ENCODE results near the gene SYNPO. TPM values are rescaled to one million over a fixed set of nuclear protein-coding genes. Genes with fewer than 3 reads are reported as not detected.

Gene SYNPO
- total RNA-seq, 1 donor = 3.9 TPM

DNA sequence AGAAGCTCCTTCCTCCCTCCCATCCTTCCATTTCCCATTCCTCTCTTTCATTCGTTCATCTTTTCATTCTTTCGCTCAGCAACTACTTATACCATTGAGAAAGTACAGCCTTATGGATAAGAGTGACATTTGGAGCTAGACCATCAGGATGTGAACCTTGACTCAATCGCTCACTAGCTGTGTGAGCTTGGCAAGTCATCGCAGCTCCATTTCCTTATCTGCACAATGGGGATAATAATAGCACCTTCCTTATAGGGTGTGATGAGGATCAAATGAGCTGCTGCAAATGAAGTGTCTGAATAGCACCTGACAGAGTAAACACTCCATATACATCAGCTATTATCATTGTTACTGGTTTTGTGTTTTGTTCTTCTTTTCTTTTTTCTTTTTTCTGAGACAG is 28.1 kb upstream of the SYNPO start:
- TF ChIP-seq, protein P1, sequence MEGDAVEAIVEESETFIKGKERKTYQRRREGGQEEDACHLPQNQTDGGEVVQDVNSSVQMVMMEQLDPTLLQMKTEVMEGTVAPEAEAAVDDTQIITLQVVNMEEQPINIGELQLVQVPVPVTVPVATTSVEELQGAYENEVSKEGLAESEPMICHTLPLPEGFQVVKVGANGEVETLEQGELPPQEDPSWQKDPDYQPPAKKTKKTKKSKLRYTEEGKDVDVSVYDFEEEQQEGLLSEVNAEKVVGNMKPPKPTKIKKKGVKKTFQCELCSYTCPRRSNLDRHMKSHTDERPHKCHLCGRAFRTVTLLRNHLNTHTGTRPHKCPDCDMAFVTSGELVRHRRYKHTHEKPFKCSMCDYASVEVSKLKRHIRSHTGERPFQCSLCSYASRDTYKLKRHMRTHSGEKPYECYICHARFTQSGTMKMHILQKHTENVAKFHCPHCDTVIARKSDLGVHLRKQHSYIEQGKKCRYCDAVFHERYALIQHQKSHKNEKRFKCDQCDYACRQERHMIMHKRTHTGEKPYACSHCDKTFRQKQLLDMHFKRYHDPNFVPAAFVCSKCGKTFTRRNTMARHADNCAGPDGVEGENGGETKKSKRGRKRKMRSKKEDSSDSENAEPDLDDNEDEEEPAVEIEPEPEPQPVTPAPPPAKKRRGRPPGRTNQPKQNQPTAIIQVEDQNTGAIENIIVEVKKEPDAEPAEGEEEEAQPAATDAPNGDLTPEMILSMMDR (IDR thresholded peaks at IDR 0.05; ENCODE audit: insufficient read depth, low read length) = no peak
- H3K4me3 ChIP-seq (ENCODE audit: low read depth, low read length) = no peak overlapping the region
- no peak for DNase-seq (ENCODE audit: low read depth)

DNA sequence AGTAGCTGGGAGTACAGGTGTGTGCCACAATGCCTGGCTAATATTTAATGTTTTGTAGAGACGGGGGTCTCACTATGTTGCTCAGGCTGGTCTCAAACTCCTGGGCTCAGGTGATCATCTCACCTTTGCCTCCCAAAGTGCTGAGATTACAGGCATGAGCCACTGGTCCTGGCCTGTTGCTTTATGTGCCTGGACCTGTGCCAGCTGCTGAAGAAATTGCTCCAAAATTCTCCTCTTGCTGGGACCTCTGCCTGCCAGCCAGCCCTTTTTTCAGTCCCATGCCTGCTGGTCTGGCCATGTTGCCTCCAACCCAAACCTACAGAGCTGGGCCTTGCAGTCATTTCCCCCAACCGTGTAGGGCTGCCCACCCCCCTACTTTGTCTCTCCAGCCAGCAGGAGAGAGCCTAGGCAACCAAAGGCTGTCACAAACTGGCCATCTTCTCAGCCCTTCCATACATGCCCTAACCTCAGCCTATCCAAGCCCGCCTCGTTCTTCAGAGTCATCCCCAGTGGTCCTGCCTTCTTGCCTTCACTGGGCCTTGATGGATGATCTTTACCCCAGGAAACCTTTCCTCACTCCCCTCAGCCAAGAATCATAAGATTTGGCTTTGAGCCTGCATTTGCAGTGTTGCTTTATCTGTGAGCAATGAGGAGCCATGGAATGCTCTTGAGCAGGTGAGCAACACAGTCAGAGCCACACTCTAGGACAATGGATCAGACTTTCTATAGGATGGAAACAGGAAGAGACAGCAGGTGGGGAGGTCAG is 27.4 kb upstream of the SYNPO start:
- no peak overlapping the region for H3K4me3 ChIP-seq (ENCODE audit: low read depth, low read length)
- peak; percentile 48 for DNase-seq (ENCODE audit: low read depth)
- TF ChIP-seq, protein P1 (IDR thresholded peaks at IDR 0.05; ENCODE audit: insufficient read depth, low read length) = no peak

DNA sequence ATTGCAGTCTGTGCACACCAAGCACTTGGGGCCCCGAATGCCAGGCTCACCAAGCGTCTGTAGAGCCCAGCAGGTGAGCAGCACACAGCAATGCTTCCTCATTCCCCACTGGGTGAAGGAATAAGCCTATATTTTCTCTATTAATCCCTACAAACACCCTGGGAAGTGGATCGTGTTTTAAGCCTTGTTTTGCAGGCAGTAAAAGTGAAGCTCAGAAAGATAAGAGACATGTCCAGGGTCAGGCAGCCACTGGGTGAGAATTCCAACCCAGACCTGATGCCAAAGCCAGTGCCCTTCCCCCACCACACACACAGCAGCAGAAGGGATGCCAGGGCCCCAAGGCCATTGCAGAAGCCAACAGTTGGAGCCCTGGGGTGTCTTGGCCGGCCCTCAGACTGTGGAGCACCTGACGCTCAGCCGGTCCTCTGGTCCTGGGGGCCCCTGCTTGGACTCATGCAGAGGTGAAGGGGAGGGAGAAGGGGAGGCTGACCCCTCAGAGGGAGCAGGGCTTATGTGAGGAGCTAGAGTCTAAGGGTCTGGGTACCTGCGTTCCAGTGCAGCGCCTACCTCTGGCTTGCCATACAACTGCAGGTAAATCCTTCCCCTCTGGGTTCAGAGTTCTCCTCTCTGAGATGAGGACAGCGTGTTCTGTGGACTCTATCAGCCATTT is 26.3 kb upstream of the SYNPO start:
- no peak for DNase-seq (ENCODE audit: low read depth)
- TF ChIP-seq, protein P1 (IDR thresholded peaks at IDR 0.05; ENCODE audit: insufficient read depth, low read length) = no peak
- no peak overlapping the region for H3K4me3 ChIP-seq (ENCODE audit: low read depth, low read length)

DNA sequence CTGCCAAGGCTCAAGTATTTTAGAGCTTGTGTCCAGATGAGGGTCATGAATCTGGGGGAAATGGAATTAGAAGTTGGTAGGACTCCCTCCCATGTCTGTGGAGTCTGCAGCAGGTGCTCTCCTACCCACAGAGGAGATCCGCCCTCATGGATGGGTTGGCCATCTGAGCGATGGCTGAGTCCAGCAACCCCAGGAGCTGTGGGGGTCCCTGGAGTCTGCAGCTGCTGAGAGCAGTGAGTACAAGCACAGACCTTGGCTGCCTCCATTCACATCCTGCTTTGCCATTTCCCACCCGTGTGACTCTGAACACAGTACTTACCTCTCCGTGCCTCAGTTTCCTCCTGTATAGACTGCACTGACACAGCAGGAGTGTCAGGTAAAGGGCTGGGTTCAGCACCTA is 25.8 kb upstream of the SYNPO start:
- TF ChIP-seq, protein P1 (IDR thresholded peaks at IDR 0.05; ENCODE audit: insufficient read depth, low read length) = no peak
- no peak for DNase-seq (ENCODE audit: low read depth)
- H3K4me3 ChIP-seq (ENCODE audit: low read depth, low read length) = no peak overlapping the region

DNA sequence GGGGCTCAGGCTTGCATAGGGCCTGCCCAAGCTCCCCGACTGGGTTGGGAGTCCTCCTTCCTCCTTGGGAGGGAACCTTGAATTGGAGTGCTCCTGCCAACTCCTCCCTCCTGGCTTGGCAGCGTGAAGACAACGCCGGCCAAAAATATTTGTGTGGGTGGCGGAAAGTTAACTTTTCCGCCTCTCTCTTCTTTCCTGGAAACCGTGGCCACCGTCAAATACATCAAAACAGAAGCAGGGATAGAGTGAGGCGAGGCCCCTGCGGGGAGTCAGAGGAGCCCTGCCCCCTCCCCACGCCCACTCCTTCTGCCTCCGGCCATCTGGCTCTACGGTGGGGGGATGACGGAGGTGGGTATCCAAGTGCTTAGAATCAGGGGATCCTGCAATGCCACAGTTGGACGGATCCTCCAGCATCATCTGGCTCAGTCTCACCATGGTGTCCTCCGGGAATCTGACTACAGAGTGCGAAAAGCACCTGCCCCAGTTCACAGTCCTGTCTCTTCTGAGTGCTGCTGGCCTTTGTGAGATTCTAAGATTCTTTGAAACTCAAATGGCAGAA is 25.2 kb upstream of the SYNPO start:
- peak; percentile 85 for DNase-seq (ENCODE audit: low read depth)
- no peak overlapping the region for H3K4me3 ChIP-seq (ENCODE audit: low read depth, low read length)
- TF ChIP-seq, protein P1 (IDR thresholded peaks at IDR 0.05; ENCODE audit: insufficient read depth, low read length) = no peak

DNA sequence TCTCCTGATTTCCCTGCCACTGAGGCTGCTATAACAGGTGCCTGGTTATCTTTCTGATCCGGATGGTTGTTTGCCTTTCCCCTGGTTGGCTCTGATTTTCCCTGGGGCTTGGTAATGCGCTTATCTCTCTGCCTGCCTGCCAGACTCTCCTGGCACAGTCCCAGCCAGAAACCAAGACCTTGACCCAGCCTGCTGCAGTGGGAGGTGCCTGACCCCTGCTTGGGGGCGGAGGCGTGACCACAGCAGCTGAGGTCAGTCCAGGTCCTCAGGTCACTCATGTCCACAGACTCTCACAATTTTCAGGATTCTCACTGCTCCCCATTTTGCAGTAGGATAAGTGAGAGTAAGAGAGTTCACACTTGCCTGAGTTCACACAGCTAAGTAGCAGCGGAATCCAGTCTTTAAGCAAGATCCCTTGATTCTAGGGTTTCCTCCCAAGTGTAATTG is 24.4 kb upstream of the SYNPO start:
- TF ChIP-seq, protein P1 (IDR thresholded peaks at IDR 0.05; ENCODE audit: insufficient read depth, low read length) = no peak
- H3K4me3 ChIP-seq (ENCODE audit: low read depth, low read length) = no peak overlapping the region
- peak; percentile 49 for DNase-seq (ENCODE audit: low read depth)

All from fibroblast of the aortic adventitia (primary cell).